Endodermal cell (in vitro differentiated cells): Measurements from ENCODE around the gene NBEAL1. TPM values are rescaled to one million over a fixed set of nuclear protein-coding genes. Genes with fewer than 3 reads are reported as not detected.
"Not testable (repeated sequence)": the region's sequence is repeated elsewhere in the genome, so short reads cannot be mapped to it uniquely, and the experiment has no call there.

Experiments used
- DNase-seq: peaks from one replicate; pipeline ENCODE4 v3.0.0-alpha.2; 2017
- H3K27ac ChIP-seq: 2 replicates; pipeline ENCODE4 v1.5.1; 2013; ENCODE audit warnings: mild to moderate bottlenecking, low read depth, low read length, moderate library complexity
- H3K27me3 ChIP-seq: 2 replicates; pipeline ENCODE4 v1.6.1; 2013; ENCODE audit warnings: mild to moderate bottlenecking, low read length, moderate library complexity; ENCODE audit not compliant: insufficient read depth, control insufficient read depth, poor library complexity, severe bottlenecking
- H3K36me3 ChIP-seq: 2 replicates; pipeline ENCODE4 v1.7.0; 2013; ENCODE audit warnings: mild to moderate bottlenecking, low read length, moderate library complexity; ENCODE audit not compliant: control insufficient read depth, insufficient read depth
- H3K4me1 ChIP-seq: one replicate; pipeline ENCODE4 v1.7.0; 2013; ENCODE audit warnings: low read length; ENCODE audit not compliant: control insufficient read depth, insufficient read depth
- H3K4me3 ChIP-seq: 2 replicates; pipeline ENCODE4 v1.5.1; 2013; ENCODE audit warnings: mild to moderate bottlenecking, low read length, moderate library complexity
- H3K9ac ChIP-seq: 2 replicates; pipeline ENCODE4 v1.6.1; 2013; ENCODE audit warnings: mild to moderate bottlenecking, low read length, moderate library complexity; ENCODE audit not compliant: poor library complexity, severe bottlenecking; ENCODE audit errors: extremely low read depth
- H3K9me3 ChIP-seq: 2 replicates; pipeline ENCODE4 v1.6.1; 2013; ENCODE audit warnings: mild to moderate bottlenecking, low read length, moderate library complexity; ENCODE audit not compliant: control insufficient read depth
- H3K27ac Mint-ChIP-seq: 2 replicates; pipeline ENCODE4 v1.8.0; 2020; ENCODE audit warnings: mixed read lengths
- H3K27me3 Mint-ChIP-seq: 2 replicates; pipeline ENCODE4 v1.8.0; 2021; ENCODE audit warnings: mild to moderate bottlenecking, mixed read lengths; ENCODE audit not compliant: insufficient read depth
- H3K36me3 Mint-ChIP-seq: 2 replicates; pipeline ENCODE4 v1.8.0; 2020; ENCODE audit warnings: low read depth, mixed read lengths
- H3K4me1 Mint-ChIP-seq: 2 replicates; pipeline ENCODE4 v1.8.0; 2020; ENCODE audit warnings: mixed read lengths
- H3K4me3 Mint-ChIP-seq: 2 replicates; pipeline ENCODE4 v1.8.0; 2020; ENCODE audit warnings: mild to moderate bottlenecking, moderate library complexity, mixed read lengths
- H3K9me3 Mint-ChIP-seq: 2 replicates; pipeline ENCODE4 v1.8.0; 2020; ENCODE audit warnings: mild to moderate bottlenecking, mixed read lengths
- CTCF ChIP-seq: fragments of 200-600 bp; sonication (generic); conservative IDR thresholded peaks from 2 replicates; pipeline ENCODE4 v1.5.0; 2021; ENCODE audit warnings: antibody characterized with exemption, mild to moderate bottlenecking
- WGBS, 2 experiments: methylation state at CpG; one replicate each; pipeline versions ENCODE4 v1.1.5 to v1.1.7; 2013; ENCODE audit warnings: missing lambda C conversion rate in 2 of 2, mixed read lengths in 1 of 2; ENCODE audit not compliant: insufficient coverage in 1 of 2, insufficient read length in 1 of 2; 5-methylcytosine and 5-hydroxymethylcytosine counted together
- total RNA-seq, 2 donors: library from RNA; stranded (reverse); fragmentation: NEBNext Ultra II Directional in 1 of 2; extraction: Animal tissue kit (Norgen Biotek cat#: 25700) in 1 of 2; gene quantifications; 2 replicates in 1 of 2; 3 replicates in 1 of 2; pipeline ENCODE4 v1.2.1, GENCODE V29; 2021

The NBEAL1 gene
- total RNA-seq, 2 donors from 2014 or later: 18.2 to 20.1 TPM

- no peak for DNase-seq
- Histone ChIP-seq H3K4me3 (no peak overlapping the region), H3K4me1 (no peaks in the 10 kb centered on the region), H3K9ac (no peak overlapping the region), H3K9me3 (no peaks in the 10 kb centered on the region), H3K27me3 (no peaks in the 10 kb centered on the region), H3K36me3 (peaks cover 29% of the 10 kb centered on the region), H3K27ac (no peak overlapping the region)
- H3K27me3 Mint-ChIP-seq: no peaks in the 10 kb centered on the region
- H3K36me3 Mint-ChIP-seq: peaks cover 51% of the 10 kb centered on the region
- no peak overlapping the region for H3K4me3 Mint-ChIP-seq
- H3K9me3 Mint-ChIP-seq: no peaks in the 10 kb centered on the region
- no peak overlapping the region for H3K27ac Mint-ChIP-seq
- no peaks in the 10 kb centered on the region for H3K4me1 Mint-ChIP-seq
- WGBS, 2 experiments: 91% methylated on average over 1 of the region's 1 CpG; no CpG with 5 or more reads in 1 of the 2 experiments
- TF ChIP-seq CTCF: peak; percentile 73
Measured at GRCh38 chr2:203097735-203098134, 83.1 kb downstream of the NBEAL1 start.

- not testable (repeated sequence) for DNase-seq, H3K27ac ChIP-seq, H3K27ac Mint-ChIP-seq, H3K4me1 Mint-ChIP-seq, H3K9ac ChIP-seq, H3K27me3 Mint-ChIP-seq, H3K4me1 ChIP-seq, H3K4me3 ChIP-seq, H3K27me3 ChIP-seq, H3K4me3 Mint-ChIP-seq
- peaks cover 57% of the 10 kb centered on the region for H3K36me3 Mint-ChIP-seq
- WGBS, 2 experiments: 90% methylated on average over 1 of the region's 1 CpG; no CpG with 5 or more reads in 1 of the 2 experiments
- Histone ChIP-seq H3K9me3 (peaks cover 17% of the 10 kb centered on the region), H3K36me3 (peaks cover 37% of the 10 kb centered on the region)
- peaks cover 17% of the 10 kb centered on the region for H3K9me3 Mint-ChIP-seq
Measured at GRCh38 chr2:203102357-203102756, 87.7 kb downstream of the NBEAL1 start.

GRCh38 chr2:203104273-203104672 lies 89.6 kb downstream of the NBEAL1 start:
- no peak for TF ChIP-seq CTCF
- no peak for DNase-seq
- H3K4me1 ChIP-seq: no peaks in the 10 kb centered on the region
- H3K9me3 ChIP-seq: peaks cover 17% of the 10 kb centered on the region
- H3K4me3 ChIP-seq: no peak overlapping the region
- Mint-ChIP-seq H3K9me3 (peaks cover 17% of the 10 kb centered on the region), H3K4me3 (no peak overlapping the region), H3K27me3 (no peaks in the 10 kb centered on the region), H3K27ac (no peak overlapping the region), H3K4me1 (no peaks in the 10 kb centered on the region), H3K36me3 (peaks cover 66% of the 10 kb centered on the region)
- H3K36me3 ChIP-seq: peaks cover 45% of the 10 kb centered on the region
- no peak overlapping the region for H3K9ac ChIP-seq
- H3K27ac ChIP-seq: no peak overlapping the region
- no peaks in the 10 kb centered on the region for H3K27me3 ChIP-seq

- Histone ChIP-seq H3K9ac (no peak overlapping the region), H3K4me1 (no peaks in the 10 kb centered on the region), H3K36me3 (peaks cover 47% of the 10 kb centered on the region), H3K27me3 (no peaks in the 10 kb centered on the region), H3K27ac (no peak overlapping the region), H3K4me3 (no peak overlapping the region), H3K9me3 (peaks cover 17% of the 10 kb centered on the region)
- TF ChIP-seq CTCF: no peak
- Mint-ChIP-seq H3K4me1 (no peaks in the 10 kb centered on the region), H3K4me3 (no peak overlapping the region), H3K36me3 (peaks cover 60% of the 10 kb centered on the region), H3K9me3 (peaks cover 17% of the 10 kb centered on the region), H3K27ac (no peak overlapping the region), H3K27me3 (no peaks in the 10 kb centered on the region)
- DNase-seq: no peak
Measured at GRCh38 chr2:203105996-203106395, 91.3 kb downstream of the NBEAL1 start.

GRCh38 chr2:203110496-203110895 lies 95.8 kb downstream of the NBEAL1 start:
- WGBS, 2 experiments: 93% methylated on average over 3 of the region's 4 CpGs; no CpG with 5 or more reads in 1 of the 2 experiments
- H3K9ac ChIP-seq, H3K9me3 ChIP-seq, H3K27ac ChIP-seq, H3K27me3 ChIP-seq, H3K9me3 Mint-ChIP-seq, H3K4me3 ChIP-seq, H3K27me3 Mint-ChIP-seq, H3K4me1 ChIP-seq, H3K4me3 Mint-ChIP-seq, H3K27ac Mint-ChIP-seq, H3K4me1 Mint-ChIP-seq, DNase-seq: not testable (repeated sequence)
- H3K36me3 ChIP-seq: peaks cover 63% of the 10 kb centered on the region
- H3K36me3 Mint-ChIP-seq: peaks cover 47% of the 10 kb centered on the region
